IMR-90 (cell line): ENCODE measurements around the gene ADRA2B. TPM values are rescaled to one million over a fixed set of nuclear protein-coding genes. Genes with fewer than 3 reads are reported as not detected.
"Not testable (repeated sequence)": the region's sequence is repeated elsewhere in the genome, so short reads cannot be mapped to it uniquely, and the experiment has no call there.

Source experiments
- ATAC-seq: fragments of 200-7000 bp; cut with Tn5 transposase; 2 replicates; pipeline ENCODE4 v1.9.1; 2020; ENCODE audit warnings: low read depth, mild to moderate bottlenecking, moderate library complexity
- BruUV-seq: library from RNA; stranded (reverse); fragments of 400-500 nt; replicated peaks from 2 replicates; lab custom pipeline; 2021; lab: Mats Ljungman, UMichigan
- CTCF ChIA-PET: fragments of 300-600 bp; formaldehyde crosslinking; extraction: SDS; loops from one replicate; lab custom pipeline; 2021; ENCODE audit warnings: antibody characterized with exemption; lab: Yijun Ruan, JAX
- POLR2A ChIA-PET: fragments of 300-600 bp; sonication (Branson Sonifier 250); formaldehyde crosslinking; loops from one replicate; lab custom pipeline; 2022; ENCODE audit warnings: antibody characterized with exemption; ENCODE audit not compliant: unreplicated experiment; lab: Charles Lee
- DNase-seq: peaks from one replicate; pipeline ENCODE4 v3.0.0; 2013
- H2AFZ ChIP-seq: replicated peaks from 2 replicates; pipeline ENCODE3; 2013; ENCODE audit warnings: low read length, mild to moderate bottlenecking; ENCODE audit not compliant: poor library complexity
- H2AK5ac ChIP-seq: 2 replicates; pipeline ENCODE4 v1.6.1; 2013; ENCODE audit warnings: low read depth, low read length, inconsistent platforms
- H2AK9ac ChIP-seq: replicated peaks from 2 replicates; pipeline ENCODE3; 2013; ENCODE audit warnings: mild to moderate bottlenecking, low read depth, low read length, moderate library complexity; ENCODE audit not compliant: poor library complexity
- H2BK120ac ChIP-seq: 2 replicates; pipeline ENCODE4 v1.6.1; 2013; ENCODE audit warnings: low read depth, low read length, inconsistent platforms
- H2BK15ac ChIP-seq: 3 replicates; pipeline ENCODE4 v1.6.1; 2013; ENCODE audit warnings: low read depth, low read length, inconsistent platforms
- H2BK20ac ChIP-seq: 2 replicates; pipeline ENCODE4 v1.6.1; 2013; ENCODE audit warnings: low read depth, mild to moderate bottlenecking, inconsistent platforms, low read length, moderate library complexity
- H2BK5ac ChIP-seq: 2 replicates; pipeline ENCODE4 v1.6.1; 2013; ENCODE audit warnings: mild to moderate bottlenecking, low read depth, low read length, inconsistent platforms; ENCODE audit not compliant: poor library complexity, severe bottlenecking
- H3K14ac ChIP-seq: replicated peaks from 2 replicates; pipeline ENCODE4 v1.6.1; 2013; ENCODE audit warnings: low read depth, low read length, inconsistent platforms
- H3K18ac ChIP-seq: 2 replicates; pipeline ENCODE4 v1.6.1; 2013; ENCODE audit warnings: low read depth, low read length, control low read depth
- H3K23ac ChIP-seq: 2 replicates; pipeline ENCODE4 v1.6.1; 2013; ENCODE audit warnings: low read depth, low read length, inconsistent platforms
- H3K27ac ChIP-seq: 2 replicates; pipeline ENCODE4 v1.5.1; 2013; ENCODE audit warnings: mild to moderate bottlenecking, control low read depth, low read length; ENCODE audit not compliant: insufficient read depth
- H3K27me3 ChIP-seq: 2 replicates; pipeline ENCODE4 v1.6.1; 2013; ENCODE audit warnings: low read length; ENCODE audit not compliant: control insufficient read depth, insufficient read depth
- H3K36me3 ChIP-seq: 2 replicates; pipeline ENCODE4 v1.6.1; 2013; ENCODE audit warnings: low read length, mixed read lengths; ENCODE audit not compliant: control insufficient read depth, insufficient read depth
- H3K4ac ChIP-seq: 2 replicates; pipeline ENCODE4 v1.6.1; 2013; ENCODE audit warnings: low read depth, low read length, inconsistent platforms
- H3K4me1 ChIP-seq: 2 replicates; pipeline ENCODE4 v1.6.1; 2013; ENCODE audit warnings: low read length, mixed read lengths; ENCODE audit not compliant: control insufficient read depth, insufficient read depth
- H3K4me2 ChIP-seq: 2 replicates; pipeline ENCODE4 v1.6.1; 2013; ENCODE audit warnings: low read depth, mild to moderate bottlenecking, control low read depth, low read length, moderate library complexity
- H3K4me3 ChIP-seq: 2 replicates; pipeline ENCODE4 v1.5.1; 2013; ENCODE audit warnings: low read depth, mild to moderate bottlenecking, control low read depth, low read length, moderate library complexity; ENCODE audit not compliant: insufficient read depth
- H3K56ac ChIP-seq: 2 replicates; pipeline ENCODE4 v1.6.1; 2013; ENCODE audit warnings: low read length, inconsistent platforms; ENCODE audit not compliant: insufficient read depth; ENCODE audit errors: extremely low read depth
- H3K79me1 ChIP-seq, 2 experiments: 2 replicates each; pipeline ENCODE4 v1.6.1; 2013; ENCODE audit warnings: low read length in 2 of 2, inconsistent platforms in 1 of 2, low read depth in 1 of 2
- H3K9ac ChIP-seq: 2 replicates; pipeline ENCODE4 v1.6.1; 2013; ENCODE audit warnings: low read depth, low read length, control low read depth
- H3K9me1 ChIP-seq: 2 replicates; pipeline ENCODE4 v1.6.1; 2013; ENCODE audit warnings: low read length, inconsistent platforms; ENCODE audit not compliant: insufficient read depth
- H3K9me3 ChIP-seq: 2 replicates; pipeline ENCODE4 v1.6.1; 2013; ENCODE audit warnings: low read length; ENCODE audit not compliant: control insufficient read depth, insufficient read depth
- H4K20me1 ChIP-seq: 2 replicates; pipeline ENCODE4 v1.6.1; 2013; ENCODE audit warnings: low read length, inconsistent platforms; ENCODE audit not compliant: insufficient read depth
- H4K5ac ChIP-seq: 2 replicates; pipeline ENCODE4 v1.6.1; 2013; ENCODE audit warnings: mild to moderate bottlenecking, low read depth, low read length, control low read depth
- H4K8ac ChIP-seq, 2 experiments: 2 replicates each; pipeline ENCODE4 v1.6.1; 2013; ENCODE audit warnings: low read depth in 2 of 2, low read length in 2 of 2, control low read depth in 1 of 2, inconsistent platforms in 1 of 2
- H4K91ac ChIP-seq: 2 replicates; pipeline ENCODE4 v1.6.1; 2013; ENCODE audit warnings: low read depth, low read length, inconsistent platforms; ENCODE audit not compliant: insufficient read depth
- WGBS, 2 experiments: methylation state at CpG; one replicate each; pipeline versions ENCODE4 v1.1.5 to v1.1.7; 2013; ENCODE audit warnings: missing lambda C conversion rate in 2 of 2; ENCODE audit not compliant: insufficient read length in 1 of 2; ENCODE audit errors: extremely low coverage in 2 of 2; 5-methylcytosine and 5-hydroxymethylcytosine counted together
- dilution Hi-C: fragments of 300-500 bp; cut with HindIII; formaldehyde crosslinking; loops from one replicate; pipeline ENCODE4 v1.14.3; 2018; ENCODE audit warnings: low sequenced_read_pairs; ENCODE audit not compliant: unreplicated experiment
- in situ Hi-C: fragments of 300-500 bp; cut with MboI; formaldehyde crosslinking; loops from 3 replicates; pipeline ENCODE4 v1.14.3; 2019; ENCODE audit warnings: low sequenced_read_pairs, inconsistent platforms, mixed read lengths
- intact Hi-C: fragments of 100-400 bp; cut with micrococcal nuclease; formaldehyde crosslinking; loops from 2 replicates; pipeline ENCODE4 v1.10.0; 2022
- polyA plus RNA-seq, 3 experiments: library from polyadenylated mRNA; depleted of rRNA; stranded (reverse); fragments of >200 nt; gene quantifications; 2 replicates each; pipeline ENCODE4 v1.2.3, GENCODE V29; 2012; ENCODE audit warnings: low replicate concordance in 1 of 3
- total RNA-seq: library from RNA; depleted of rRNA; stranded (reverse); fragments of >200 nt; gene quantifications from 2 replicates; pipeline ENCODE4 v1.2.3, GENCODE V29; 2012

Gene ADRA2B
- total and polyA plus RNA-seq, 2 of the 4 experiments (the other 2 are of a cell fraction) = not detected

DNA sequence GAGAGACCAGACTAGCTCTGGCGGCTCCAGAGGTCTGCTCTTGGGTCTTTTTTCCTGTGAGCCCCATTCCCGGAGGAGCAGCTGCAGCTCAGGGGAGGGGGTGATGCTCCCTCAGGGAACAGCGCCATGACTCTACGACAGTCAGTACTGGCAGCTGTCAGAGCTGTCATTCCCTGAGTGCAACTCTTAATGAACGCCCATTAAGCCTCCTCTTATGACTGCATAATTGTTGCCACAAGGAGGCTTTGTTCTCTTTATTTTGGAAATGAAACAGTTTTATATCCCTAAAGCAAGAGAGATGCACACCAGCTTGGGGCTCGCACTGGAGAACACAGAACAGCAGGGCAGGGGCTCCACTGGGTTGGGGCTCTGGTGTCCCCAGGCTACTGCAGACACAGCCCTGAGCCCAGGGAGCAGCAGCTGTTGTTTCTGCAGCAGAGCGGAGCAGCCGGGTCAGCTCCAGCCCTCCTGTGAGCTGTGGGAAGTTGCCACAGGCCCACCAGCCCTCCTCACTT, 44.3 kb downstream of the ADRA2B start:
- intact Hi-C loops, CTCF ChIA-PET, H3K79me1 ChIP-seq, H3K9me3 ChIP-seq, H4K20me1 ChIP-seq, H3K4me1 ChIP-seq, H2AK5ac ChIP-seq, H3K23ac ChIP-seq, DNase-seq, POLR2A ChIA-PET, H2BK15ac ChIP-seq, H3K9ac ChIP-seq, H2AFZ ChIP-seq, H3K14ac ChIP-seq, BruUV-seq, H2BK5ac ChIP-seq, H2BK20ac ChIP-seq, ATAC-seq, H2AK9ac ChIP-seq, H3K4ac ChIP-seq, dilution Hi-C loops, H3K4me2 ChIP-seq, H3K36me3 ChIP-seq, H3K9me1 ChIP-seq, H3K56ac ChIP-seq, H3K18ac ChIP-seq, H4K5ac ChIP-seq, H4K8ac ChIP-seq, H3K27ac ChIP-seq, H2BK120ac ChIP-seq, H3K4me3 ChIP-seq, H4K91ac ChIP-seq: not testable (repeated sequence)
- H3K27me3 ChIP-seq = peaks cover 27% of the 10 kb centered on the region
- no CpG with 5 or more reads among the region's 8 CpGs for WGBS, 2 experiments
- in situ Hi-C loops = loop anchor here (25.0 kb wide), 1 partner anchor 1590 kb away; the partner anchor contains the start of genes ACTR1B and C2orf92

- H3K9me3 ChIP-seq, H4K5ac ChIP-seq, DNase-seq, ATAC-seq, H3K9me1 ChIP-seq, H3K9ac ChIP-seq, H3K4me2 ChIP-seq, H3K56ac ChIP-seq, H3K4me1 ChIP-seq, H2AFZ ChIP-seq, BruUV-seq, H3K4ac ChIP-seq, CTCF ChIA-PET, H4K20me1 ChIP-seq, H4K91ac ChIP-seq, H2AK5ac ChIP-seq, H3K27ac ChIP-seq, H2BK5ac ChIP-seq, dilution Hi-C loops, H2BK20ac ChIP-seq, H3K14ac ChIP-seq, H2AK9ac ChIP-seq, H3K23ac ChIP-seq, H2BK120ac ChIP-seq, H4K8ac ChIP-seq, POLR2A ChIA-PET, H3K79me1 ChIP-seq, intact Hi-C loops, H3K36me3 ChIP-seq, H3K18ac ChIP-seq, H3K4me3 ChIP-seq, H2BK15ac ChIP-seq: not testable (repeated sequence)
- 46% methylated on average over 5 of the region's 16 CpGs; no CpG with 5 or more reads in 1 of the 2 experiments for WGBS, 2 experiments
- in situ Hi-C loops = loop anchor here (25.0 kb wide), 1 partner anchor 1591 kb away; the partner anchor contains the start of genes ACTR1B and C2orf92
- peaks cover 29% of the 10 kb centered on the region for H3K27me3 ChIP-seq
Measured at GRCh38 chr2:96071087-96071976, 45.0 kb downstream of the ADRA2B start.
